Right atrium auricular region (tissue), 2 donors: ENCODE data around the gene NCOR2. TPM values are rescaled to one million over a fixed set of nuclear protein-coding genes. Genes with fewer than 3 reads are reported as not detected.

Source experiments
- DNase-seq: peaks from one replicate; pipeline ENCODE4 v3.0.0-alpha.2; 2019; ENCODE audit warnings: low spot score
- H3K27ac ChIP-seq, 2 donors: fragments of 200-600 bp; sonication (generic); 1 replicate in 1 of 2; 2 replicates in 1 of 2; pipeline ENCODE4 v1.5.1; 2016 to 2019
- H3K27me3 ChIP-seq, 2 donors: fragments of 200-600 bp; sonication (generic); one replicate each; pipeline versions ENCODE4 v1.5.1 to v1.6.0; 2017 to 2019
- H3K36me3 ChIP-seq: fragments of 200-600 bp; sonication (generic); one replicate; pipeline ENCODE4 v1.5.1; 2016
- H3K4me1 ChIP-seq, 2 donors: fragments of 200-600 bp; sonication (generic); one replicate each; pipeline versions ENCODE4 v1.5.1 to v1.6.0; 2017 to 2019
- H3K4me3 ChIP-seq, 2 donors: fragments of 200-600 bp; sonication (generic); 1 replicate in 1 of 2; 2 replicates in 1 of 2; pipeline ENCODE4 v1.5.1; 2017 to 2019; ENCODE audit warnings: mild to moderate bottlenecking in 1 of 2, moderate library complexity in 1 of 2
- H3K9me3 ChIP-seq, 2 donors: fragments of 200-600 bp; sonication (generic); one replicate each; pipeline ENCODE4 v1.5.1; 2019
- total RNA-seq, 2 donors: library from RNA; depleted of rRNA; stranded (reverse); fragments of >200 nt; gene quantifications; one replicate each; pipeline ENCODE4 v1.1.0, GENCODE V29; 2016
- TF ChIP-seq, protein P1 (sequence below), 2 donors: fragments of 200-600 bp; sonication (generic); IDR thresholded peaks; one replicate each; pipeline ENCODE4 v1.5.1; 2019; ENCODE audit warnings: antibody characterized with exemption in 2 of 2

NCOR2 gene
- total RNA-seq, 2 donors from 2014 or later: 62.9 to 104 TPM

DNA sequence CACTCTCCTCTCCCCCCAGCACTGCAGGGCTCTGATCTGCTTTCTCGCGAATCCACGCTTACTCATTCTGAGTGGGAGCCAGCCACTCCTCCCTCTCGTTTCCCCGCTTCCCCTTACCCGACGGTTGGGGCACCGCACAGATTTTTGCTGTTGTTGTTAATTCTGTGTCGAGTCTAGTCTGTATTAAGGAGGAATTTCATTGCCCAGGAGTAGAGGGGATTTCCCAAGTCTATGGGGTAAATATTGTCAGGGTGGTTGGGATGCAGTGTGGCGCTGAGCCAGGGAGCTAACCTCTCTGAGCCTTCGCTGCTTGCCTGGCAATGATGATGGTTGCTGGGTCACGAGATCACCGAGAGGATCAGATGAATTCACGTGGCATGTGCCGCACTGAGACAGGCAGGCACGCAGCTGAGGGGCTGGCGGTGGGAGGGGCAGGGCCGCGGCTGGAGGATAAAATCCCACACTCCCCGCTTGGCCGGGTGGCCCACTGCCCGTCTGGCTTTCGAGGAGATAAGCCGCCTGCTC, 18.5 kb downstream of the NCOR2 start:
- Histone ChIP-seq H3K4me3 (no peak overlapping the region), H3K4me1 (peaks cover 0 to 89% of the 10 kb centered on the region in 2 donors), H3K27me3 (no peaks in the 10 kb centered on the region), H3K9me3 (no peaks in the 10 kb centered on the region), H3K36me3 (no peaks in the 10 kb centered on the region), H3K27ac (peak overlapping the region; percentile 38 to 75)
- DNase-seq: no peak
- TF ChIP-seq, protein P1, sequence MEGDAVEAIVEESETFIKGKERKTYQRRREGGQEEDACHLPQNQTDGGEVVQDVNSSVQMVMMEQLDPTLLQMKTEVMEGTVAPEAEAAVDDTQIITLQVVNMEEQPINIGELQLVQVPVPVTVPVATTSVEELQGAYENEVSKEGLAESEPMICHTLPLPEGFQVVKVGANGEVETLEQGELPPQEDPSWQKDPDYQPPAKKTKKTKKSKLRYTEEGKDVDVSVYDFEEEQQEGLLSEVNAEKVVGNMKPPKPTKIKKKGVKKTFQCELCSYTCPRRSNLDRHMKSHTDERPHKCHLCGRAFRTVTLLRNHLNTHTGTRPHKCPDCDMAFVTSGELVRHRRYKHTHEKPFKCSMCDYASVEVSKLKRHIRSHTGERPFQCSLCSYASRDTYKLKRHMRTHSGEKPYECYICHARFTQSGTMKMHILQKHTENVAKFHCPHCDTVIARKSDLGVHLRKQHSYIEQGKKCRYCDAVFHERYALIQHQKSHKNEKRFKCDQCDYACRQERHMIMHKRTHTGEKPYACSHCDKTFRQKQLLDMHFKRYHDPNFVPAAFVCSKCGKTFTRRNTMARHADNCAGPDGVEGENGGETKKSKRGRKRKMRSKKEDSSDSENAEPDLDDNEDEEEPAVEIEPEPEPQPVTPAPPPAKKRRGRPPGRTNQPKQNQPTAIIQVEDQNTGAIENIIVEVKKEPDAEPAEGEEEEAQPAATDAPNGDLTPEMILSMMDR (IDR thresholded peaks at IDR 0.05): no peak

- DNase-seq: no peak
- Histone ChIP-seq H3K9me3 (no peaks in the 10 kb centered on the region), H3K4me3 (no peak overlapping the region), H3K4me1 (peaks cover 0 to 90% of the 10 kb centered on the region in 2 donors), H3K27me3 (no peaks in the 10 kb centered on the region), H3K36me3 (no peaks in the 10 kb centered on the region), H3K27ac (no peak overlapping the region)
- TF ChIP-seq, protein P1 (IDR thresholded peaks at IDR 0.05): no peak
Measured at GRCh38 chr12:124547626-124548025, 19.8 kb downstream of the NCOR2 start.

DNA sequence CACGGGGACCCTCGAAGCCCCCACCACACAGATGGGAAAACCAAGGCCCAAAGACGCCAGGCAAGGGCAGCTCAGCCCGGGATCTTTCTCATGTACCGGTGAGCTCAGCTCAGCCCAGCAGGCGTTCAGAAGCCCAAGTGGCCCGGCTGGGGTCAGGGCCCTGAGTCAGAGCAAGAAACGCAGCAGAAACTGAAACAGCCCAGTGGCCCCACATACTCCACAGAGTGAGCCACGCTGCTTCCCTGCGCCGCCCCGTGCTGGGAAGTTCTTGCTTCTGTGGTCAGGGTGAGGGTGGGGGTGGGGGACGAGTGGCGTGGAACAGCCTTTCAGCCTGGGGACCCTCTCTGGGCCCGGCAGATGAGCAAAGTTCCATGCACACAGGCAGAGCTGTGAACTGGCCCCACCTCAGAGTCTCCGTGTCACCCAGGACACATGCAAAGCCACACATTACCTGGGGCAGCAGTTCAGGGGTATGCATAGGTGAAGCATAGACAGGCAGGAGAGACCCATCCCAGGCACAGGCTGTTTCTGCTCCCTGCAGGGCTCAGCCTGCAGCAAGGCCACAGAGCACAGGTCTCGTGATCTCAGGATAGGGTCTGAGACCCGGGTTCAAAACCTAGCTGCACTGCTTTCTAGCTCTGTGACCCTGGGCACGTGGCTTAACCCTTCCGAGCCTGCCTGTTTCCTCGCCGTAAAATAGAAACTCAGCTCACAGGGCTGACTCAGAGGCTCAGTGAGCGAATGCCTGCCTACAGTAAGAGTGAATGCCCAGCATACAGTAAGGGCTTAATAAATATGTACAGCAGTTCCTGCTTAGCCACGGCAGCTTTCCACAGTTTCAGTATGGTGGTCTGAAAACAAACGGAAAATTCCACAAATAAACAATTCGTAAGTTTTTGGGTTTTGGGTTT, 21.6 kb downstream of the NCOR2 start:
- peaks cover 0 to 80% of the 10 kb centered on the region in 2 donors for H3K4me1 ChIP-seq
- H3K9me3 ChIP-seq: no peaks in the 10 kb centered on the region
- no peak overlapping the region for H3K27ac ChIP-seq
- no peak for DNase-seq
- TF ChIP-seq, protein P1 (IDR thresholded peaks at IDR 0.05): no peak
- H3K4me3 ChIP-seq: no peak overlapping the region
- H3K36me3 ChIP-seq: no peaks in the 10 kb centered on the region
- H3K27me3 ChIP-seq: no peaks in the 10 kb centered on the region

GRCh38 chr12:124544983-124545382, 22.4 kb downstream of the NCOR2 start:
- H3K27me3 ChIP-seq: no peaks in the 10 kb centered on the region
- peaks cover 0 to 75% of the 10 kb centered on the region in 2 donors for H3K4me1 ChIP-seq
- H3K36me3 ChIP-seq: no peaks in the 10 kb centered on the region
- no peaks in the 10 kb centered on the region for H3K9me3 ChIP-seq
- TF ChIP-seq, protein P1 (IDR thresholded peaks at IDR 0.05): no peak
- no peak overlapping the region for H3K27ac ChIP-seq
- H3K4me3 ChIP-seq: no peak overlapping the region
- no peak for DNase-seq

DNA sequence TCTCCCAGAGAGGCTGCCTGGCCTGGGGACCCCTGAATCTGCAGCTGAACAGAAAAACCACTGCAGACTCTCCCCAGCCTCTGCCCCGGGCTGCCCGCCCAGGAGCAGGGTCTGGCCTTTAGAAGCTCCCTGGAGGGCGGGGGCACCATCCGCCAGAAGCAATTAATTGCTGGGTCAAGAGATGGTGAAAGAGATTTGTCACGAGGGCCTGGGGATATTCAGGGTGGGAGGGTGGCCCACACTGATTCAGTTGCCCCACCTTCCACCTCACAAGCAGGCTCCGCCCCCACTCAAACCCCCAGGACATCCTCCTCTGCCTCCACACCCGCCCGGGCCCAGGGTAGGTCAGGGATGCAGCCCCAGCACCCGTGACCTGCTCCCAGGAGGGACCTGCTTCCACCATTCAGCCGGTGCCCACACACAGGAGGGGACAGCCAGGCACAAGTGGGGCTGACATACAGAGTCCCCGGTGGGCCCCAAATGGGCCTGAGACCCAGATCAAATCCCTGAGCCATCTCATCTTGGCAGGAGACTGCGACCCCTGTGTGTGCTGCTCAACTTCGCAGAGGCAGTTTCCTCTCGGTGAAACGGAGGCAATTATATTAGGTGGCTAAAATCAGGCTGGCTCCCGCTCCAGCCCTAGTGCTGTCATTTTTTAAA, 23.0 kb downstream of the NCOR2 start:
- TF ChIP-seq, protein P1 (IDR thresholded peaks at IDR 0.05): no peak
- DNase-seq: no peak
- no peak overlapping the region for H3K27ac ChIP-seq
- no peak overlapping the region for H3K4me3 ChIP-seq
- no peaks in the 10 kb centered on the region for H3K36me3 ChIP-seq
- no peaks in the 10 kb centered on the region for H3K9me3 ChIP-seq
- H3K4me1 ChIP-seq: peaks cover 0 to 75% of the 10 kb centered on the region in 2 donors
- H3K27me3 ChIP-seq: no peaks in the 10 kb centered on the region
